Gastrocnemius medialis (tissue), 4 donors: ENCODE data around the gene CPNE2. TPM values are rescaled to one million over a fixed set of nuclear protein-coding genes. Genes with fewer than 3 reads are reported as not detected.

Experiments
- ATAC-seq, 2 donors: fragments of 150-250 bp; one replicate each; pipeline ENCODE4 v1.9.1; 2016
- DNase-seq, 2 donors: peaks; one replicate each; pipeline ENCODE4 v3.0.0-alpha.2; 2019
- H3K27ac ChIP-seq, 4 donors: fragments of 200-600 bp; sonication (generic); 1 replicate in 1 of 4; 2 replicates in 3 of 4; pipeline ENCODE4 v1.5.1; 2016 to 2018; ENCODE audit warnings: mild to moderate bottlenecking in 2 of 4, moderate library complexity in 1 of 4
- H3K27me3 ChIP-seq, 3 donors: fragments of 200-600 bp; sonication (generic) in 2 of 3; 1 replicate in 1 of 3; 2 replicates in 2 of 3; pipeline versions ENCODE4 v1.5.1 to v1.6.0; 2016 to 2019; ENCODE audit warnings: mild to moderate bottlenecking in 1 of 3, moderate library complexity in 1 of 3
- H3K36me3 ChIP-seq, 2 donors: fragments of 200-600 bp; sonication (generic) in 1 of 2; one replicate each; pipeline ENCODE4 v1.5.1; 2017 to 2018
- H3K4me1 ChIP-seq, 2 donors: fragments of 200-600 bp; sonication (generic) in 1 of 2; one replicate each; pipeline ENCODE4 v1.5.1; 2016 to 2017; ENCODE audit warnings: mild to moderate bottlenecking in 2 of 2
- H3K4me3 ChIP-seq, 4 donors: fragments of 200-600 bp; sonication (generic) in 3 of 4; 1 replicate in 1 of 4; 2 replicates in 3 of 4; pipeline ENCODE4 v1.5.1; 2016 to 2019; ENCODE audit warnings: mild to moderate bottlenecking in 2 of 4
- H3K9me3 ChIP-seq, 3 donors: fragments of 200-600 bp; sonication (generic) in 2 of 3; 1 replicate in 1 of 3; 2 replicates in 2 of 3; pipeline ENCODE4 v1.5.1; 2016 to 2019
- POLR2A ChIP-seq, 2 donors: fragments of 450-650 bp; IDR thresholded peaks; one replicate each; pipeline ENCODE4 v1.6.1; 2017; ENCODE audit warnings: antibody characterized with exemption in 2 of 2, mild to moderate bottlenecking in 2 of 2, moderate library complexity in 2 of 2
- in situ Hi-C, 4 donors: fragments of 200-750 bp; cut with MboI; loops; one replicate each; pipeline versions ENCODE4 v1.15.0 to v1.8.0; 2017; ENCODE audit warnings: low sequenced_read_pairs in 4 of 4
- intact Hi-C: fragments of 100-400 bp; cut with DNase I; formaldehyde crosslinking; loops from one replicate; pipeline ENCODE4 v1.15.1; 2023; ENCODE audit warnings: low total_unique reads
- total RNA-seq, 4 donors: library from RNA; depleted of rRNA; stranded (reverse); fragments of >200 nt; gene quantifications; one replicate each; pipeline versions ENCODE4 v1.1.0 to v1.2.3, GENCODE V29; 2016
- TF ChIP-seq, protein P1 (sequence below), 5 experiments: fragments of 450-650 bp in 3 of 5; fragments of 200-600 bp in 2 of 5; sonication (generic) in 2 of 5; IDR thresholded peaks in 4 of 5; conservative IDR thresholded peaks in 1 of 5; 1 replicate in 4 of 5; 2 replicates in 1 of 5; pipeline ENCODE4 v1.5.1; 2016 to 2019; ENCODE audit warnings: antibody characterized with exemption in 5 of 5, mild to moderate bottlenecking in 3 of 5, moderate library complexity in 3 of 5

Gene CPNE2
- total RNA-seq, 4 donors from 2014 or later: 11.7 to 20.0 (median 17.2) TPM

DNA sequence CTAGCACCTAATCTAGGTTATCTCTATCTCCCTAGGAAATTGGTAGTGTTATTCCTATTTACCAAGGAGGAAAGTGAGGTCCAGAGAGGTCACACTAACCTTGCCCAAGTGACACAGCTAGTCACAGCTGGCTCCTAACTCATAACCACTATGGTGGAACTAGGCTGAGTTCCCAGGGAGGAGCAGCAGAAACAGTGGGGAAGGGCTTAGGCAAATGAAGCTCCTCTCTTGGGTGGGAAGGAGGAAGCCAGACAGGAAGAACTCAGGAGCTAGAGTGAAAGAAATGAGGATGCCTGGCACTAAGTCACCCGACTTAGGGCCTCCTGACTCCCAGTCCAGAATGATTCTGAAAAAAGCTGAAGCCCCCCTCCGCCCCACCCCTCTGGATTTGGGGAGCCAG, 59.0 kb downstream of the CPNE2 start:
- intact Hi-C loops: no loop called here
- H3K9me3 ChIP-seq: no peaks in the 10 kb centered on the region
- H3K4me1 ChIP-seq: peaks cover 15 to 24% of the 10 kb centered on the region in 2 donors
- TF ChIP-seq, protein P1, sequence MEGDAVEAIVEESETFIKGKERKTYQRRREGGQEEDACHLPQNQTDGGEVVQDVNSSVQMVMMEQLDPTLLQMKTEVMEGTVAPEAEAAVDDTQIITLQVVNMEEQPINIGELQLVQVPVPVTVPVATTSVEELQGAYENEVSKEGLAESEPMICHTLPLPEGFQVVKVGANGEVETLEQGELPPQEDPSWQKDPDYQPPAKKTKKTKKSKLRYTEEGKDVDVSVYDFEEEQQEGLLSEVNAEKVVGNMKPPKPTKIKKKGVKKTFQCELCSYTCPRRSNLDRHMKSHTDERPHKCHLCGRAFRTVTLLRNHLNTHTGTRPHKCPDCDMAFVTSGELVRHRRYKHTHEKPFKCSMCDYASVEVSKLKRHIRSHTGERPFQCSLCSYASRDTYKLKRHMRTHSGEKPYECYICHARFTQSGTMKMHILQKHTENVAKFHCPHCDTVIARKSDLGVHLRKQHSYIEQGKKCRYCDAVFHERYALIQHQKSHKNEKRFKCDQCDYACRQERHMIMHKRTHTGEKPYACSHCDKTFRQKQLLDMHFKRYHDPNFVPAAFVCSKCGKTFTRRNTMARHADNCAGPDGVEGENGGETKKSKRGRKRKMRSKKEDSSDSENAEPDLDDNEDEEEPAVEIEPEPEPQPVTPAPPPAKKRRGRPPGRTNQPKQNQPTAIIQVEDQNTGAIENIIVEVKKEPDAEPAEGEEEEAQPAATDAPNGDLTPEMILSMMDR (IDR thresholded peaks at IDR 0.05 in 4 of 5, conservative IDR thresholded peaks at IDR 0.05 in 1 of 5): no peak
- TF ChIP-seq POLR2A (IDR thresholded peaks at IDR 0.05): no peak
- no peak overlapping the region for H3K27ac ChIP-seq
- H3K27me3 ChIP-seq: no peaks in the 10 kb centered on the region
- no peak for ATAC-seq
- peaks cover 0 to 34% of the 10 kb centered on the region in 2 donors for H3K36me3 ChIP-seq
- in situ Hi-C loops: no loop called here
- no peak overlapping the region for H3K4me3 ChIP-seq
- no peak for DNase-seq

DNA sequence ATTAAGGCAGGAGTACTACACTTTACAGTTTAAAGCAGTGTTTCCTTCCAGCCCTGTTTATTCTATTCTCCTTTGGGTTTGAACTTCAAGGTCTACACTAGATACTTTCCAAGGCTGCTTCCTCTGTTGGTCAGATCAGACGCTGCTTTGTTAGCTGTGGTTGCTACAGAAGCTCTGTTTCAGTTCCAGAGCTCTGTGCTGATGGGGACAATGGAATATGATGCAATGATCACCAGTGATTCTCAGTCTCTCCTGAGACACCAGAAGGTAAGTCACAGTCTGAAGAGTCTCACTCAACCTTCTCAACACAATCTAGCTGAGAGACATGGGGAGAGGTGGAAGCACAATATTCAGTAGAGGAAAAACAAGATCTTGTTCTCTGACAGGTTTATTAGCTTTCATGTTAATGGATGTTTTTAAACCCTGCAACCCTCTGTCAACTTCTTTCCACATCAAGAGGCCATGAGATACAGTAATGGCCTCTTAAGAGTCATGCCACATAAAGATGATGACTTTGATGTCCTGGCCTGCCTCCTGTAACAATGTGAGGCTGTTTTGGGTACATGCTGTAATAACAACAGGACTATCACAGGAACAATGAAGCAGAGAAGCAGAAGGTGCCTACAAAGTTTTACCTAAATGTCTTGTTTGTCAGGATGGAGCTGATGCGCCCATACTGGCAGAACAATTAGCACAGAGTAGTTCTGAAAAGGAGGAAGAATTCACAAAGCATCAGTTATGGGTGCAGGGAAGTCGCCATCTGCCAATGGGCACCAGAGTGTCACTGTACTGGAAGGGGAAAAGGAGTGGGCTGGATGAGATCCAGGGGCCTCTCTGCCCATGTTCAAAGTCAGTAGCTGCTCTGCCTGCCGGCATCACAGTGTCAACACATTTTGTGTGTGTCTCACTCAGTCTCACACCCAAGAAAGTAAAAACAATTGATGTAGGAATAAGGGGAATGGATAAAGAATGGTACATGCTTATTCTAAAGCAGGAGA, 60.0 kb downstream of the CPNE2 start:
- no peak for ATAC-seq
- no peak for DNase-seq
- Histone ChIP-seq H3K36me3 (peaks cover 0 to 37% of the 10 kb centered on the region in 2 donors), H3K27me3 (no peaks in the 10 kb centered on the region), H3K27ac (no peak overlapping the region), H3K9me3 (no peaks in the 10 kb centered on the region), H3K4me3 (no peak overlapping the region), H3K4me1 (peaks cover 11 to 20% of the 10 kb centered on the region in 2 donors)
- in situ Hi-C loops: no loop called here
- intact Hi-C loops: no loop called here
- TF ChIP-seq, protein P1 (IDR thresholded peaks at IDR 0.05 in 4 of 5, conservative IDR thresholded peaks at IDR 0.05 in 1 of 5): no peak
- TF ChIP-seq POLR2A (IDR thresholded peaks at IDR 0.05): no peak

DNA sequence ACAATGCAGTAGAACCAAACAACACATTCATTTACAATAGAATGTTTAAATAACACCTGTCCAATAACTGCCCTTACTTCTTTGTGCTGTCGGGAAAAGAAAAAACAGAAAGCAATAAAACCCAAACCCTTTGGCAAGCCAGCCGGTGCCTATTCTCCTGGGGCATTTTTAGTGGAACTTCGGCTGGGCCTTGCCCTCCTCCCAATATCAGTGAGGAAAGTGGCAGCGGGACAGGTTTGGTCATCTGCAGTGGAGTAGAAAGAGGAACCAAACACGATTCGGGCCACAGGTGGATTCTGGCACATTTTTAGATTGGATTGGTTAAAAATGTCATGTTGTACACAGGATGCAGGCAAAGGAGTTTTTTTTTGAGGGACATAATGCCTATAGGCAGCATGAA, 61.5 kb downstream of the CPNE2 start:
- peaks cover 0 to 5% of the 10 kb centered on the region in 2 donors for H3K4me1 ChIP-seq
- DNase-seq (no peak), ATAC-seq (no peak)
- H3K9me3 ChIP-seq: no peaks in the 10 kb centered on the region
- TF ChIP-seq POLR2A (IDR thresholded peaks at IDR 0.05): no peak
- TF ChIP-seq, protein P1 (IDR thresholded peaks at IDR 0.05 in 4 of 5, conservative IDR thresholded peaks at IDR 0.05 in 1 of 5): no peak
- H3K27me3 ChIP-seq: no peaks in the 10 kb centered on the region
- intact Hi-C loops: no loop called here
- in situ Hi-C loops: no loop called here
- H3K27ac ChIP-seq: no peak overlapping the region
- no peak overlapping the region for H3K4me3 ChIP-seq
- peaks cover 0 to 41% of the 10 kb centered on the region in 2 donors for H3K36me3 ChIP-seq

DNA sequence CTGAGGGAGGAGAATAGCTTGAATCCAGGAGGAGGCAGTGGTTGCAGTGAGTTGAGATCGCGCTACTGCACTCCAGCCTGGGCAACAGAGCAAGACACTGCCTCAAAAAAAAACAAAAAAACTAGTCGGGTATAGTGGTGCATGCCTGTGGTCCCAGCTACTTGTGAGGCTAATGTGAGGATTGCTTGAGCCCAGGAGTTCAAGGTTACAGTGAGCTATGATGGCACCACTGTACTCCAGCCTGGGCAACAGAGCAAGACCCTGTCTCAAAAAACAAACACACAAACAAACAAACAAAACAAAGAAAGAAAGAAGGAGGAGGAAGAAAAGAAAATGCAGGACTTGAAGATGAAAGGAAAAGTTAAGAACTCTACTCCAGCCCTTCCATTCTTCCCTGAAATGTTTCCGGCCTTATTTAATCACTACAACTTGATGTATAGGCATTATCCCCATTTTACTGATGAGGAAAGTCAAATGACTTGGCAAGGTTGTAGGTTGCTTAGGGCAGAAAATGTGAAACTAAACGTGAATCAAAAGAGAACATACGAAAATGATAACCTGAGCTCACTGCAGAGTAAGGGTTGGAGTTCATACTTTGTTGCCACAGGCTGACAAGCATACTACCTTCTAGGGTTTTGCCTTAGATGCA, 63.4 kb downstream of the CPNE2 start:
- Histone ChIP-seq H3K36me3 (peaks cover 0 to 47% of the 10 kb centered on the region in 2 donors), H3K4me3 (no peak overlapping the region), H3K4me1 (no peaks in the 10 kb centered on the region), H3K27ac (no peak overlapping the region), H3K27me3 (no peaks in the 10 kb centered on the region), H3K9me3 (no peaks in the 10 kb centered on the region)
- in situ Hi-C loops (no loop called here), intact Hi-C loops (no loop called here)
- DNase-seq: no peak
- TF ChIP-seq POLR2A (IDR thresholded peaks at IDR 0.05): no peak
- TF ChIP-seq, protein P1 (IDR thresholded peaks at IDR 0.05 in 4 of 5, conservative IDR thresholded peaks at IDR 0.05 in 1 of 5): no peak
- no peak for ATAC-seq
